Adipocyte (in vitro differentiated cells): ENCODE measurements around the gene FBXL4.

ENCODE experiments used
- DNase-seq: peaks from one replicate; pipeline ENCODE4 v3.0.0-alpha.2; 2015; ENCODE audit warnings: low read depth
- H3K27me3 ChIP-seq: replicated peaks from 2 replicates; pipeline ENCODE4 v1.7.0; 2013; ENCODE audit warnings: mild to moderate bottlenecking, low read length, moderate library complexity; ENCODE audit not compliant: control insufficient read depth, insufficient read depth
- H3K36me3 ChIP-seq: 2 replicates; pipeline ENCODE4 v1.7.0; 2013; ENCODE audit warnings: low read length, mild to moderate bottlenecking, moderate library complexity; ENCODE audit not compliant: control insufficient read depth, insufficient read depth, severe bottlenecking
- H3K4me1 ChIP-seq: 2 replicates; pipeline ENCODE4 v1.7.0; 2013; ENCODE audit warnings: mild to moderate bottlenecking, low read length, moderate library complexity; ENCODE audit not compliant: control insufficient read depth, insufficient read depth
- H3K4me3 ChIP-seq: 2 replicates; pipeline ENCODE4 v1.7.0; 2013; ENCODE audit warnings: mild to moderate bottlenecking, low read length, moderate library complexity
- H3K9ac ChIP-seq: 2 replicates; pipeline ENCODE4 v1.7.0; 2013; ENCODE audit warnings: mild to moderate bottlenecking, low read length, moderate library complexity
- H3K9me3 ChIP-seq: 2 replicates; pipeline ENCODE4 v1.7.0; 2013; ENCODE audit warnings: mild to moderate bottlenecking, low read length, moderate library complexity; ENCODE audit not compliant: control insufficient read depth

The FBXL4 gene

GRCh38 chr6:98821756-98822405 lies 125.9 kb downstream of the FBXL4 start:
- Histone ChIP-seq H3K27me3 (peaks cover 67% of the 10 kb centered on the region), H3K9ac (no peak overlapping the region), H3K4me1 (peaks cover 7% of the 10 kb centered on the region), H3K9me3 (peaks cover 11% of the 10 kb centered on the region), H3K4me3 (no peak overlapping the region), H3K36me3 (no peaks in the 10 kb centered on the region)
- no peak for DNase-seq
